HEK293T (cell line): ENCODE measurements around the gene KCNK4.

Source experiments
- CTCF ChIA-PET: fragments of 350-600 bp; formaldehyde crosslinking; extraction: SDS; loops from one replicate; lab custom pipeline; 2021; ENCODE audit warnings: antibody characterized with exemption, inconsistent platforms; lab: Yijun Ruan, JAX
- POLR2A ChIA-PET: fragments of 350-600 bp; formaldehyde crosslinking; extraction: SDS; loops from one replicate; lab custom pipeline; 2020; ENCODE audit warnings: antibody characterized with exemption, inconsistent platforms; lab: Yijun Ruan, JAX
- DNase-seq: peaks from one replicate; pipeline ENCODE4 v3.0.0; 2012; ENCODE audit warnings: mixed read lengths; ENCODE audit errors: extremely low spot score
- ARNT ChIP-seq: fragments of 450-650 bp; IDR thresholded peaks from 2 replicates; pipeline ENCODE4 v1.6.1; 2017; ENCODE audit warnings: mild to moderate bottlenecking
- BHLHE40 ChIP-seq: fragments of 450-650 bp; IDR thresholded peaks from 2 replicates; pipeline ENCODE4 v1.6.1; 2016; ENCODE audit warnings: mild to moderate bottlenecking, moderate library complexity, borderline replicate concordance
- CTBP1 ChIP-seq: fragments of 450-650 bp; IDR thresholded peaks from 2 replicates; pipeline ENCODE4 v1.6.1; 2016; ENCODE audit warnings: borderline replicate concordance
- ELF4 ChIP-seq: fragments of 450-650 bp; IDR thresholded peaks from 2 replicates; pipeline ENCODE4 v1.6.1; 2017; ENCODE audit warnings: antibody characterized with exemption
- FOXA1 ChIP-seq: fragments of 450-650 bp; IDR thresholded peaks from 2 replicates; pipeline ENCODE4 v1.6.1; 2016; ENCODE audit warnings: mild to moderate bottlenecking
- FOXK2 ChIP-seq: fragments of 450-650 bp; IDR thresholded peaks from 2 replicates; pipeline ENCODE4 v1.6.1; 2016; ENCODE audit warnings: mild to moderate bottlenecking
- FOXM1 ChIP-seq: fragments of 450-650 bp; IDR thresholded peaks from 2 replicates; pipeline ENCODE4 v1.6.1; 2017; ENCODE audit warnings: mild to moderate bottlenecking, borderline replicate concordance
- HDGF ChIP-seq: fragments of 450-650 bp; IDR thresholded peaks from 2 replicates; pipeline ENCODE4 v1.6.1; 2017; ENCODE audit warnings: antibody characterized with exemption, borderline replicate concordance
- L3MBTL2 ChIP-seq: fragments of 450-650 bp; conservative IDR thresholded peaks from 2 replicates; pipeline ENCODE4 v1.6.1; 2016; ENCODE audit warnings: mild to moderate bottlenecking
- LEF1 ChIP-seq: fragments of 450-650 bp; IDR thresholded peaks from 2 replicates; pipeline ENCODE4 v1.6.1; 2017; ENCODE audit warnings: mild to moderate bottlenecking, borderline replicate concordance
- NFRKB ChIP-seq: fragments of 450-650 bp; IDR thresholded peaks from 2 replicates; pipeline ENCODE4 v1.6.1; 2016; ENCODE audit warnings: mild to moderate bottlenecking, moderate library complexity
- PKNOX1 ChIP-seq: fragments of 450-650 bp; IDR thresholded peaks from 2 replicates; pipeline ENCODE4 v1.6.1; 2016
- SP1 ChIP-seq: fragments of 450-650 bp; IDR thresholded peaks from 2 replicates; pipeline ENCODE4 v1.6.1; 2017
- SUZ12 ChIP-seq: fragments of 450-650 bp; IDR thresholded peaks from 2 replicates; pipeline ENCODE4 v1.6.1; 2016; ENCODE audit warnings: mild to moderate bottlenecking
- TARDBP ChIP-seq: fragments of 450-650 bp; IDR thresholded peaks from 2 replicates; pipeline ENCODE4 v1.6.1; 2016
- ZNF384 ChIP-seq: fragments of 450-650 bp; IDR thresholded peaks from 2 replicates; pipeline ENCODE4 v1.6.1; 2016

KCNK4 gene

GRCh38 chr11:64341851-64342791, 51.0 kb downstream of the KCNK4 start:
- TF ChIP-seq NFRKB, result no peak
- TF ChIP-seq CTBP1, result no peak
- no peak for TF ChIP-seq SP1
- TF ChIP-seq HDGF, result peak; percentile 67; the same call in 1 of the 2 replicates
- ChIA-PET POLR2A (interaction anchor here (0.6 to 6.3 kb wide), 8 partner anchors 10 to 72 kb away, joined by 3 to 46 read pairs (median 4); partner anchors contain the start of genes BAD, GPR137, PRDX5 and TRMT112), CTCF (interaction anchor here (0.6 to 4.3 kb wide), 5 partner anchors 13 to 140 kb away, joined by 3 to 33 read pairs (median 4); partner anchors contain the start of genes PRDX5 and TRMT112)
- peak; percentile 91 for DNase-seq

DNA sequence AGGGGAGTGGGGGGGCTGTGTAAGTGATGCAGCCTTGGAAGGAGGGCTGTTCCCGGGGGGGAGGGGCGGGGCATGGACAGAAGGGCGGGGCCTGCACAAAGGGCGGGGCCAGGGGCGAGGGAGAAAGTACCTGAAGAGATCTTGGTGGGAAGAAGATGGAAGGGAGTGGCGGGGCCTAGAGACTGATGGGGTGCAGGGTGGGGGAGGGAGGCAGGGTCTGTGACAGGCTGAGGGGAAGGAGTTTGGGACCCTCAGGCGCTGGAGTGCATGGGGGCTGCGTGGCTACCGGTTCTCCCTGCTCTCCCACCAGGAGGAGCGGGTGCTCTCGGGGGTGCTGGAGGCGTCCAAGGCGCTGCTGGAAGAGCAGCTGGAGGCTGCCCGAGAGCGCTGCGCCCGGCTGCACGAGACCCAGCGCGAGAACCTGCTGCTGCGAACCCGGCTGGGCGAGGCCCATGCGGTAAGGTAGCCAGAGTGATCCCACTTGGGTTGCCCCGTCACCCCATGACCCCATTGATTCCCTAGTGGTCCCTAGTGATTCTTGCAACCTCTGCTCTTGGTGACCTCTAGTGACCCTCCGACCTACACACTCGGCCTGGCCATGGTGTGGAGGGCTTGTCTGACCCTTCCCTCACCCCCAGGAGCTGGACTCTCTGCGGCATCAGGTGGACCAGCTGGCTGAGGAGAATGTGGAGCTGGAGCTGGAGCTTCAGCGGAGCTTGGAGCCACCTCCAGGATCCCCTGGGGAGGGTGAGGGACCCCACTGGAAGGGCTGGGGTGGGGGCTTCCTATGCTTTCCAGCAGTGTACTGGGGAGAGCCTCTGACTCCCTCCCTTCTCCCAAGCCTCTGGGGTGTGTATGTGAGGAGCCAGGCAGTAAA, 52.0 kb downstream of the KCNK4 start:
- CTCF ChIA-PET, result interaction anchor here (0.9 to 4.3 kb wide), 4 partner anchors 12 to 71 kb away, joined by 3 to 33 read pairs (median 4); partner anchors contain the start of genes PRDX5 and TRMT112
- DNase-seq, result no peak
- TF ChIP-seq PKNOX1 (no peak), L3MBTL2 (no peak), LEF1 (no peak), HDGF (no peak), TARDBP (no peak), NFRKB (no peak), ZNF384 (no peak), ARNT (no peak), BHLHE40 (no peak), SUZ12 (no peak), FOXK2 (no peak), FOXM1 (no peak), ELF4 (no peak), SP1 (no peak), FOXA1 (no peak), CTBP1 (no peak)
- POLR2A ChIA-PET, result interaction anchor here (0.6 to 6.3 kb wide), 7 partner anchors 11 to 73 kb away, joined by 3 to 46 read pairs (median 3); partner anchors contain the start of genes BAD, GPR137, PRDX5 and TRMT112

DNA sequence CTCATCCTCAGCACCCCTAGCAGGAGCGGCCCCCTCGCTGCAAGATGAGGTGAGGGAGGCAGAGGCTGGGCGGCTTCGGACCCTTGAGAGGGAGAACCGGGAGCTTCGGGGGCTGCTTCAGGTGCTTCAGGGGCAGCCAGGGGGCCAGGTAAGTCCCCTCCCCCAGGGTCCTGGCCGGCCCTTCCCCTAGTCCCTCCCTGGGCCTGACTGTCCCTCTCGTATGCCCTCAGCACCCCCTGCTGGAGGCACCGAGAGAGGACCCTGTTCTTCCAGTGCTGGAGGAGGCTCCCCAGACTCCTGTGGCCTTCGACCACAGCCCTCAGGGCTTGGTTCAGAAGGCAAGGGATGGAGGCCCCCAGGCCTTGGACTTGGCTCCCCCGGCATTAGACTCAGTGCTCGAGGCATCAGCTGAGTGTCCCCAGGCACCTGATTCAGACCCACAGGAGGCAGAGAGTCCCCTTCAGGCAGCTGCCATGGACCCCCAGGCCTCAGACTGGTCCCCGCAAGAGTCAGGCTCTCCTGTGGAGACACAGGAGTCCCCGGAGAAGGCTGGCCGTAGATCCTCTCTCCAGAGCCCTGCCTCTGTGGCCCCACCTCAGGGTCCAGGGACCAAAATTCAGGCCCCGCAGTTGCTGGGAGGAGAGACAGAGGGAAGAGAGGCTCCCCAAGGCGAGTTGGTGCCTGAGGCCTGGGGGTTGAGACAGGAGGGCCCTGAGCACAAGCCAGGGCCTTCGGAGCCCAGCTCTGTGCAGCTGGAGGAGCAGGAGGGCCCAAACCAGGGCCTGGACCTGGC, 52.9 kb downstream of the KCNK4 start:
- no peak for DNase-seq
- ChIA-PET CTCF (interaction anchor here (1.2 to 4.3 kb wide), 2 partner anchors 11 to 72 kb away, joined by 3 to 33 read pairs; no protein-coding TSS in a partner anchor), POLR2A (interaction anchor here (6.3 kb wide), 1 partner anchor 26 kb away, joined by 46 read pairs; the partner anchor contains the start of genes PRDX5 and TRMT112)
- TF ChIP-seq BHLHE40 (no peak), L3MBTL2 (no peak), LEF1 (no peak), SUZ12 (no peak), FOXA1 (no peak), CTBP1 (no peak), FOXM1 (no peak), ELF4 (no peak)

GRCh38 chr11:64344787-64345186, 53.7 kb downstream of the KCNK4 start:
- ChIA-PET POLR2A (interaction anchor here (1.0 to 6.3 kb wide), 2 partner anchors 27 to 73 kb away, joined by 4 to 46 read pairs; partner anchors contain the start of genes PRDX5 and TRMT112), CTCF (interaction anchor here (0.6 to 1.9 kb wide), 5 partner anchors 12 to 73 kb away, joined by 3 to 5 read pairs (median 3); partner anchors contain the start of genes PRDX5 and TRMT112)
- TF ChIP-seq BHLHE40, result no peak
- no peak for TF ChIP-seq SUZ12
- TF ChIP-seq SP1, result no peak
- DNase-seq, result no peak

DNA sequence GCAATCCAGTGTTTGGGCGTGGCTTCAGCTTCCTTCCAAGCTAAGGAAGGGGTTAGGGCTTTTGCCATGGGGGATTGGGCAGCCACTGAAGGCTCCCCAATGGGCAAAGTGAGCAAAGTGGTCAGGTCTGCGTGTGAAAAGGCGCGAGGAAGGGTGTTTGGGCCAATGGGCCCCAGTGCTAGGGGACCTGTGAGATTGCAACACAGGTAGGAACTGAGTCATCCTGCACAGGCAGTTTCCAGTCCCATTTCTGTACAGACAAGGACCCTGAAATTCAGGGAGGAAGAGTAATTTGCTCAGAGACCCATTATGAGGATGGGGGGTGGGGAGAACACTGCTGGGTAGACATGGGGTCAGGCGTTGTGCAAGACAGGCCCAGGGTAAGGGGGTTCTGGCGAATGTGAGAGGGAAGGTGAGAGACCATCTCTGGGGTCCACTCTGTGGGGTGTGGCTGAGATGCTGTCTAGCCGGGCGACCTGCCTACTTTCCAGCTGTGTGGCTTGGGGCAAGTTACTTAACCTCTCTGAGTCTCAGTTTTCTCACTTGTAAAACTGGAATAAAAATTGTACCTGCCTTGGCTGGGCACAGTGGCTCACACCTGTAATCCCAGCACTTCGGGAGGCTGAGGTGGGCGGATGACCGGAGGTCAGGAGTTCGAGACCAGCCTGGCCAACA, 56.2 kb downstream of the KCNK4 start:
- no peak for DNase-seq
- POLR2A ChIA-PET, result no interaction called here
- CTCF ChIA-PET, result interaction anchor here (1.7 kb wide), 1 partner anchor 15 kb away, joined by 6 read pairs; no protein-coding TSS in a partner anchor
- no peak for TF ChIP-seq SUZ12
- no peak for TF ChIP-seq ELF4
- no peak for TF ChIP-seq SP1
- TF ChIP-seq L3MBTL2, result no peak
- no peak for TF ChIP-seq ZNF384
- TF ChIP-seq BHLHE40, result no peak
- TF ChIP-seq FOXA1, result no peak
